Calu3 (cell line): ENCODE results near the gene RANGAP1. TPM values are rescaled to one million over a fixed set of nuclear protein-coding genes. Genes with fewer than 3 reads are reported as not detected.
"Not testable (repeated sequence)": the region's sequence is repeated elsewhere in the genome, so short reads cannot be mapped to it uniquely, and the experiment has no call there.

ENCODE experiments used
- BruUV-seq: library from RNA; stranded (reverse); fragments of 400-500 nt; replicated peaks from 2 replicates; lab custom pipeline; 2021; lab: Mats Ljungman, UMichigan
- CTCF ChIA-PET: fragments of 300-600 bp; sonication (Branson Sonifier 250); formaldehyde crosslinking; loops from one replicate; lab custom pipeline; 2022; ENCODE audit warnings: antibody characterized with exemption; lab: Charles Lee
- DNase-seq: peaks from one replicate; pipeline ENCODE4 v3.0.0; 2022
- H3K27ac Mint-ChIP-seq: one replicate; pipeline ENCODE4 v1.8.0; 2022; ENCODE audit warnings: mixed read lengths; ENCODE audit not compliant: unreplicated experiment
- H3K27me3 Mint-ChIP-seq: one replicate; pipeline ENCODE4 v1.8.0; 2022; ENCODE audit warnings: mixed read lengths; ENCODE audit not compliant: unreplicated experiment
- H3K36me3 Mint-ChIP-seq: one replicate; pipeline ENCODE4 v1.8.0; 2022; ENCODE audit warnings: mild to moderate bottlenecking, moderate library complexity, mixed read lengths; ENCODE audit not compliant: insufficient read depth, unreplicated experiment
- H3K4me1 Mint-ChIP-seq: one replicate; pipeline ENCODE4 v1.8.0; 2022; ENCODE audit warnings: mild to moderate bottlenecking, low read depth, mixed read lengths; ENCODE audit not compliant: unreplicated experiment
- H3K4me3 Mint-ChIP-seq: one replicate; pipeline ENCODE4 v1.8.0; 2022; ENCODE audit warnings: mild to moderate bottlenecking, low read depth, moderate library complexity, mixed read lengths; ENCODE audit not compliant: unreplicated experiment
- H3K9me3 Mint-ChIP-seq: one replicate; pipeline ENCODE4 v1.8.0; 2022; ENCODE audit warnings: low read depth, mixed read lengths; ENCODE audit not compliant: unreplicated experiment
- CTCF ChIP-seq: fragments of 200-600 bp; IDR thresholded peaks from one replicate; pipeline ENCODE4 v1.8.0; 2022; ENCODE audit warnings: antibody characterized with exemption; ENCODE audit not compliant: unreplicated experiment
- intact Hi-C: fragments of 100-400 bp; cut with micrococcal nuclease; formaldehyde crosslinking; loops from one replicate; pipeline ENCODE4 v1.10.0; 2022; ENCODE audit not compliant: unreplicated experiment
- total RNA-seq: library from RNA; stranded (reverse); gene quantifications from 2 replicates; pipeline ENCODE4 v1.2.3, GENCODE V29; 2022

Gene RANGAP1
- total RNA-seq, 1 experiment from 2014 or later = 189 TPM

GRCh38 chr22:41296826-41297667 is 11.1 kb upstream of the RANGAP1 start:
- peaks cover 8% of the 10 kb centered on the region for H3K4me1 Mint-ChIP-seq

GRCh38 chr22:41294816-41295215 is 8.8 kb upstream of the RANGAP1 start:
- H3K27me3 Mint-ChIP-seq, H3K27ac Mint-ChIP-seq, DNase-seq, H3K9me3 Mint-ChIP-seq, CTCF ChIA-PET, BruUV-seq, H3K36me3 Mint-ChIP-seq, H3K4me3 Mint-ChIP-seq, intact Hi-C loops: not testable (repeated sequence)
- H3K4me1 Mint-ChIP-seq = peaks cover 14% of the 10 kb centered on the region

More at GRCh38 chr22:41296826-41297667, 11.1 kb upstream of the RANGAP1 start:
- Mint-ChIP-seq H3K27ac (no peak overlapping the region), H3K27me3 (no peaks in the 10 kb centered on the region), H3K36me3 (peaks cover 15% of the 10 kb centered on the region), H3K9me3 (no peaks in the 10 kb centered on the region), H3K4me3 (no peak overlapping the region)
- intact Hi-C loops = no loop called here
- CTCF ChIA-PET = no interaction called here
- no TSS peak for BruUV-seq
- no peak for TF ChIP-seq CTCF
- DNase-seq = no peak

GRCh38 chr22:41290262-41291221 is 4.6 kb upstream of the RANGAP1 start:
- Mint-ChIP-seq H3K27me3 (no peaks in the 10 kb centered on the region), H3K4me3 (no peak overlapping the region), H3K36me3 (peaks cover 24% of the 10 kb centered on the region), H3K9me3 (no peaks in the 10 kb centered on the region), H3K4me1 (peaks cover 35% of the 10 kb centered on the region), H3K27ac (peak overlapping the region; percentile 82)
- CTCF ChIA-PET = no interaction called here
- peak; percentile 46 for DNase-seq
- BruUV-seq = no TSS peak
- intact Hi-C loops = no loop called here
- TF ChIP-seq CTCF = no peak

- Mint-ChIP-seq H3K36me3 (peaks cover 33% of the 10 kb centered on the region), H3K9me3 (no peaks in the 10 kb centered on the region), H3K4me1 (peaks cover 35% of the 10 kb centered on the region), H3K4me3 (no peak overlapping the region), H3K27ac (peak overlapping the region; percentile 82), H3K27me3 (no peaks in the 10 kb centered on the region)
- TF ChIP-seq CTCF = no peak
- CTCF ChIA-PET = no interaction called here
- intact Hi-C loops = no loop called here
- no TSS peak for BruUV-seq
- no peak for DNase-seq
These were observed 3.7 kb upstream of the RANGAP1 start for GRCh38 chr22:41289671-41290070.
